GM19328 (cell line): ENCODE results near the gene ADCY7.

Source experiments
- ATAC-seq: cut with Tn5 transposase; IDR thresholded peaks from one replicate; pipeline ENCODE4 v1.9.1; 2021; ENCODE audit warnings: mild to moderate bottlenecking, moderate library complexity; ENCODE audit not compliant: unreplicated experiment

Gene ADCY7

GRCh38 chr16:50265716-50266336 is 525 bp upstream of the ADCY7 start:
- no peak for ATAC-seq

- no peak for ATAC-seq
Observed at GRCh38 chr16:50267151-50267631, 840 bp downstream of the ADCY7 start.

GRCh38 chr16:50267651-50268050 is 1.3 kb downstream of the ADCY7 start:
- no peak for ATAC-seq

- no peak for ATAC-seq
Observed at GRCh38 chr16:50268352-50268751, 2.0 kb downstream of the ADCY7 start.

GRCh38 chr16:50269061-50269705 is 2.8 kb downstream of the ADCY7 start:
- ATAC-seq: no peak

- no peak for ATAC-seq
Observed at GRCh38 chr16:50269769-50270509, 3.6 kb downstream of the ADCY7 start.

- no peak for ATAC-seq
Observed at GRCh38 chr16:50270510-50271147, 4.3 kb downstream of the ADCY7 start.

GRCh38 chr16:50271148-50272041 is 5.0 kb downstream of the ADCY7 start:
- no peak for ATAC-seq

GRCh38 chr16:50272111-50272571 is 5.8 kb downstream of the ADCY7 start:
- no peak for ATAC-seq

GRCh38 chr16:50272687-50273381 is 6.5 kb downstream of the ADCY7 start:
- no peak for ATAC-seq

GRCh38 chr16:50273382-50273690 is 7.0 kb downstream of the ADCY7 start:
- no peak for ATAC-seq

- peak; percentile 68 for ATAC-seq
Observed at GRCh38 chr16:50273888-50274325, 7.6 kb downstream of the ADCY7 start.

- ATAC-seq: peak; percentile 26
Observed at GRCh38 chr16:50274326-50275097, 8.2 kb downstream of the ADCY7 start.

- ATAC-seq: no peak
Observed at GRCh38 chr16:50275098-50275415, 8.7 kb downstream of the ADCY7 start.

- ATAC-seq: no peak
Observed at GRCh38 chr16:50275428-50276325, 9.3 kb downstream of the ADCY7 start.

GRCh38 chr16:50276326-50276640 is 9.9 kb downstream of the ADCY7 start:
- ATAC-seq: no peak

GRCh38 chr16:50276801-50277555 is 10.6 kb downstream of the ADCY7 start:
- ATAC-seq: no peak

GRCh38 chr16:50278251-50278650 is 11.9 kb downstream of the ADCY7 start:
- no peak for ATAC-seq
